Stomach smooth muscle (tissue), 2 donors: ENCODE measurements around the gene HSD17B11.
"Not testable (repeated sequence)": the region's sequence is repeated elsewhere in the genome, so short reads cannot be mapped to it uniquely, and the experiment has no call there.

Experiments used
- H3K27ac ChIP-seq: one replicate; pipeline ENCODE4 v1.7.0; 2013; ENCODE audit warnings: mild to moderate bottlenecking, low read length, inconsistent platforms
- H3K27me3 ChIP-seq, 2 donors: one replicate each; pipeline ENCODE4 v1.7.0; 2013; ENCODE audit warnings: low read length in 2 of 2; ENCODE audit not compliant: insufficient read depth in 2 of 2, control insufficient read depth in 1 of 2
- H3K36me3 ChIP-seq, 2 donors: one replicate each; pipeline ENCODE4 v1.7.0; 2013; ENCODE audit warnings: low read length in 2 of 2; ENCODE audit not compliant: control insufficient read depth in 2 of 2, insufficient read depth in 2 of 2
- H3K4me1 ChIP-seq: one replicate; pipeline ENCODE4 v1.7.0; 2013; ENCODE audit warnings: low read length; ENCODE audit not compliant: control insufficient read depth, insufficient read depth
- H3K4me3 ChIP-seq, 2 donors: one replicate each; pipeline ENCODE4 v1.7.0; 2013; ENCODE audit warnings: low read length in 2 of 2
- H3K9ac ChIP-seq, 2 donors: one replicate each; pipeline ENCODE4 v1.7.0; 2013; ENCODE audit warnings: low read length in 2 of 2, mild to moderate bottlenecking in 1 of 2
- H3K9me3 ChIP-seq, 2 donors: one replicate each; pipeline ENCODE4 v1.7.0; 2013; ENCODE audit warnings: low read length in 2 of 2; ENCODE audit not compliant: control insufficient read depth in 2 of 2
- donor health status: healthy.
- donor health status: Pancreatic carcinoma.

HSD17B11 gene, protein sequence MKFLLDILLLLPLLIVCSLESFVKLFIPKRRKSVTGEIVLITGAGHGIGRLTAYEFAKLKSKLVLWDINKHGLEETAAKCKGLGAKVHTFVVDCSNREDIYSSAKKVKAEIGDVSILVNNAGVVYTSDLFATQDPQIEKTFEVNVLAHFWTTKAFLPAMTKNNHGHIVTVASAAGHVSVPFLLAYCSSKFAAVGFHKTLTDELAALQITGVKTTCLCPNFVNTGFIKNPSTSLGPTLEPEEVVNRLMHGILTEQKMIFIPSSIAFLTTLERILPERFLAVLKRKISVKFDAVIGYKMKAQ

DNA sequence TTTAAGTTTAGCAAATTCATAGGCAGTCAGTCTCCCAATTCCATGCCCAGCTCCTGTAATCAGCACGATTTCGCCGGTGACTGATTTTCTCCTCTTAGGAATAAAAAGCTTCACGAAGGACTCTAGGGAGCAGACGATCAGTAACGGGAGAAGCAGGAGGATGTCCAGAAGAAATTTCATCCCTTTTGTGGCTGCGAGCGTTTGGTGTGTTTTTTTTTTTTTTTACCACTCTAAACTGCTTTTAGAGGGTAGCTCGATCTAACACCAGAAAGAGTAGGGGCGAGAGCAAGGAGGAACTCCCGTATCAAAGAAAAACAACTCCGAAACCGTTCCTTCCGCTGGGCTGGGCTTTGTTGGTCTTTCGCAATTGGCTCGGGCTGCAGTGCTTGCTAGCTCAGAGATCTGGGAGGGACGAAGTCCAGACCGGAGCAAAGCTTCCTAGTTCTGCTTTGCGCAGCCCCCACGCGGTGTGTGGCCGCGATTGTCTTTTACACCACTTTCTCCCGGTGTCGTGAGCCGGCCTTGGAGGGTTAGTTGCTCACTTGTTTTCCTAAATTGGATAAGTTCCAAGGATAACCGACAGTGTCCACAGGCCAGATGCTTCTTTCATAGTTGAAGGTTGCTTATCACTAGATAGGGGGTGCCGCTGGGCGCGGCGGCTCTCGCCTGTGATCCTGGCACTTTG is at the start of gene HSD17B11:
Gene HSD17B11 (minus strand): TSS at position 298 of the 685 bp plus-strand sequence. CDS start 118 bp downstream, at position 180.
- peaks cover 3% of the 10 kb centered on the region in 2 donors for H3K9me3 ChIP-seq
- H3K27ac ChIP-seq, result peak within 1 kb of the TSS; percentile 94
- no peaks in the 10 kb centered on the region for H3K4me1 ChIP-seq
- peak within 1 kb of the TSS; percentile 95 for H3K9ac ChIP-seq
- H3K36me3 ChIP-seq, result no peaks in the 10 kb centered on the region
- no peaks in the 10 kb centered on the region for H3K27me3 ChIP-seq
- peak within 1 kb of the TSS; percentile 91 to 92 for H3K4me3 ChIP-seq

DNA sequence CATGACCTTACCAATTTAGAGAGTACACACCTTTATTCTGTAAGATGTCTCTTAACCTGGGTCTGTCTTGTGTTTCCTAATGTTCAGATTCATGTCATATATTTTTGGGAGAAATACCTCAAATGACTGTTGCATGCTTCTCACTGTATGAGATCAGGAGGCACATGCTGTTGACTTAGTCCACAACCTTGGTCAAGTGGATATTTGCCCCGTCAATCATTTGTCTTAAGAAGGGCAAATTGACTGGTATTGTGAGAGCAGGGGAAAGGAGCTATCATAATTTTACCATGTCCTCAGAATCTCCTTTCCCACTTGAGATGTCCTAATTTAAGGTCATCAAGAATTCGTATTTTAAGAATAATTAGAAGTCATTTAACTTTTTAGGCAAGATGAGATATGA is 42.4 kb upstream of the HSD17B11 start:
- Histone ChIP-seq H3K27me3 (no peaks in the 10 kb centered on the region), H3K4me3 (no peak overlapping the region), H3K9me3 (no peaks in the 10 kb centered on the region)

DNA sequence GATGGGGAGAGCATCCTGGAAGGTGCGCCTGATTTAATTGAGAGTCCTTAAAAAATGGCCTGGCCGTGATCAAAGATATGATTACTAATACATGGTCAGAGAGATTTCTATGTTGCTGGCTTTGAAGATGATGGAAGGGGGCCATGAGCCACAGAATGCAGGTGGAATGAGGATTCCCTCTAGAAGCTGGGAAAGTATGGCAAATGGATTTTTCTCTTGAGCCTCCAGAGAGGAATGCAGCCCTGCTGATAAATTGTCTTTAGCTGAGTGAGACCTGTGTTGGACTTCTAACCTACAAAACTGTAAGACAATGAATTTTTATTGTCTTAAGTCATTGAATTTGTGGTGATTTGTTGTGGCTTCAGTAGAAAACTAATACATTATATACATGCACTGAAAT is 39.0 kb upstream of the HSD17B11 start:
- H3K27ac ChIP-seq, result no peak overlapping the region
- no peak overlapping the region for H3K9ac ChIP-seq
- H3K27me3 ChIP-seq, result no peaks in the 10 kb centered on the region
- no peaks in the 10 kb centered on the region for H3K36me3 ChIP-seq
- H3K4me1 ChIP-seq, result peaks cover 1% of the 10 kb centered on the region
- H3K9me3 ChIP-seq, result no peaks in the 10 kb centered on the region
- H3K4me3 ChIP-seq, result no peak overlapping the region

More for the DNA sequence above, 42.4 kb upstream of the HSD17B11 start:
- peaks cover 6 to 13% of the 10 kb centered on the region in 2 donors for H3K36me3 ChIP-seq
- no peaks in the 10 kb centered on the region for H3K4me1 ChIP-seq
- no peak overlapping the region for H3K27ac ChIP-seq
- no peak overlapping the region for H3K9ac ChIP-seq

DNA sequence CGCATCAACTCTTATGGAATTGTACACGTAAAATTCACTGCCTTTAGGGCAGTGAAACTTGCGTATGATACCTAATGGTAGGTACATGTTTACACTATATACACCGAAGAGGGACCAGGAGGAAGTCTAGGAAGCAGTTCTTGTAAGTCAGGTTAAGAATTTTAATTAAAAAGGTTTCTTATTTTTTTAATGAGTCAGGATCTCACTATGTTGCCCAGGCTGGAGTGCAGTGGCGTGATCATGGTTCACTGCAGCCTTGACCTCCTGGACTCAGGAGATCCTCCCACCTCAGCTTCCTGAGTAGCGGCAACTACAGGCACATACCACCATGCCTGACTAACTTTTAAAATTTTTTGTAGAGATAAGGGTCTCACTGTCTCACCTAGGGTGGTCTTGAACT is 38.0 kb upstream of the HSD17B11 start:
- no peak overlapping the region for H3K4me3 ChIP-seq
- H3K9me3 ChIP-seq, result no peaks in the 10 kb centered on the region
- H3K27ac ChIP-seq, result no peak overlapping the region
- H3K36me3 ChIP-seq, result no peaks in the 10 kb centered on the region
- H3K4me1 ChIP-seq, result peaks cover 3% of the 10 kb centered on the region
- no peaks in the 10 kb centered on the region for H3K27me3 ChIP-seq
- no peak overlapping the region for H3K9ac ChIP-seq

DNA sequence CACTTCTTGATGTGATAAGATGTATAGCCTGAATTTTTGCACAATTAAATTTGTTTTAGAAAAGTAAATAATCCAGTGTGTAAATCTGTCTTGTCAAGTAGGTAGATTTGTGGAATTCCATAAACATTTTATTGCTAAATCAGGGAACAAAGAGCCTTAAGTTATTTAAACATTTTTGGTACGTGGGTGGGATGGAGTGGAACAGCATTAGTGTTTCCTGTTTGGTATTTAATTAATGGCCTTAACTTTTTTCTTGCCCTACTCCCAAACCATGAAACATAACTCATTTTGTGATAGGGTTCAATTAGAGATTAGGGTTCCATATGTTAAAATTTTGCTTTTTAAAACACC is 36.5 kb upstream of the HSD17B11 start:
- Histone ChIP-seq H3K27me3 (no peaks in the 10 kb centered on the region), H3K27ac (no peak overlapping the region), H3K4me1 (peaks cover 3% of the 10 kb centered on the region)

DNA sequence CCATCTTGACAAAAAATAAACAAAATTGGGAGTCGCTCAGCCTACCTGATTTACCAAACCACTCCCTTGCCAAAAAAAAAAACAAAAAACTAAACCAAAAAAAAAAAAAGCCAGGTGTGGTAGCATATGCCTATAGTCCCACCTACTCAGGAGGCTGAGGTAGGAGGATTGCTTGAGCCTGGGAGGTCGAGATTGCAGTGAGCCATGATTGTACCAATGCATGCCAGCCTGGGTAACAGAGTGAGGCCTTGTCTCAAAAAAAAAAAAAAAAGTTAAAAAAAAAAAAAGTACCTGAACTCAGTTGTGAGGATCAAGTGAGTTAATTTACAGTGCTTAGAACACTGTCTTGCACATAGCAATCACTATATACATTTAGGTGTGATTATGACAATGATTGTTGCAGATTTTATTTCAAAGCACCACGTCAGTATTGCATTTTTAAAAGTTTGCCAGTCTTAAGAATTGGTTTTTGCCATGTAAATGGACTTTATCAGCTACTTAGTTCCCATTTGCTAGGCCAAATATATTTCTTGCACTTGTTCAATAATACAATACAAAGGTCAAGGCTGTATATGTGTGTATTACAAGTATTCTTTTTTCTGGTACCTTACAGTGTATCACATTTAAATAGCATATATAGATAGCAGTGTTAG is 36.0 kb upstream of the HSD17B11 start:
- Histone ChIP-seq H3K27ac (no peak overlapping the region), H3K4me1 (peaks cover 3% of the 10 kb centered on the region), H3K4me3 (no peak overlapping the region), H3K27me3 (no peaks in the 10 kb centered on the region), H3K9me3 (no peaks in the 10 kb centered on the region), H3K36me3 (no peaks in the 10 kb centered on the region), H3K9ac (no peak overlapping the region)

More for the DNA sequence above, 36.5 kb upstream of the HSD17B11 start:
- no peak overlapping the region for H3K4me3 ChIP-seq
- no peak overlapping the region for H3K9ac ChIP-seq
- no peaks in the 10 kb centered on the region for H3K36me3 ChIP-seq
- no peaks in the 10 kb centered on the region for H3K9me3 ChIP-seq

DNA sequence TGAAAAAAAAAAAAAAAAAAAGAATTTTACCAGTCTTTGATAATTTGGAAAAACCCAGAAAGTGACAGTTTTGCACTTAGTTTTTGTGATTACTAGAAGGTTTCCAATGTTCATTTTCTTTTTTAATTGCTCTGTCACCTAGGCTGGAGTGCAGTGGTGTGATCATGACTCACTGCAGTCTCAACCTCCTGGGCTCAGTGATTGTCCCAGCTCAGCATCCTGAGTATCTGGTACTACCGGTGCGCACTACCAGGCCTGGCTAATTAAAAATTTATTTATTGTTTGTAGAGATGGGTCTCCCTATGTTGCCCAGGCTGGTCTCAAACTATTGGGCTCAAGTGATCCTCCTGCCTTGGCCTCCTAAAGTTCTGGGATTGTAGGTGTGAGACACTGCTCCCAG is 34.7 kb upstream of the HSD17B11 start:
- no peaks in the 10 kb centered on the region for H3K27me3 ChIP-seq
- H3K4me1 ChIP-seq, result peaks cover 7% of the 10 kb centered on the region
- no peaks in the 10 kb centered on the region for H3K36me3 ChIP-seq
- H3K4me3 ChIP-seq, result no peak overlapping the region
- H3K9me3 ChIP-seq, result no peaks in the 10 kb centered on the region
- no peak overlapping the region for H3K27ac ChIP-seq
- no peak overlapping the region for H3K9ac ChIP-seq

DNA sequence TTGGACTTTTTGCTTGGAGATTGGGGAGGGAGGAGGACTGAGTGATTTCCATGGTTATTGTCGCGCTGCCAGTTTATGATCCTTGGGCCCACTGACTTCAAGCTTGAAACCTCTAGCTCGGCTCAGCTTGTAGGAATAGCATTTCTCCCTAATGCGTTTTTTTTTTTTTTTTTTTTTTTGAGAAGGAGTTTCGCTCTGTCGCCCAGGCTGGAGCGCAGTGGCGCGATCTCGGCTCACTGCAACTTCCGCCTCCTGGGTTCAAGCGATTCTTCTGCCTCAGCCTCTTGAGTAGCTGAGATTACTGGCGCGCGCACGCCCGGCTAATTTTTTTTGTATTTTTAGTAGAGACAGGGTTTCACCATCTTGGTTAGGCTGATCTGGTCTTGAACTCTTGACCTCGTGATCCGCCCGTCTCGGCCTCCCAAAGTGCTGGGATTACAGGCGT is 33.1 kb upstream of the HSD17B11 start:
- H3K9ac ChIP-seq, H3K9me3 ChIP-seq, H3K36me3 ChIP-seq, H3K4me1 ChIP-seq, H3K27me3 ChIP-seq, H3K27ac ChIP-seq: not testable (repeated sequence)
- peak overlapping the region; percentile 95 to 98 for H3K4me3 ChIP-seq

DNA sequence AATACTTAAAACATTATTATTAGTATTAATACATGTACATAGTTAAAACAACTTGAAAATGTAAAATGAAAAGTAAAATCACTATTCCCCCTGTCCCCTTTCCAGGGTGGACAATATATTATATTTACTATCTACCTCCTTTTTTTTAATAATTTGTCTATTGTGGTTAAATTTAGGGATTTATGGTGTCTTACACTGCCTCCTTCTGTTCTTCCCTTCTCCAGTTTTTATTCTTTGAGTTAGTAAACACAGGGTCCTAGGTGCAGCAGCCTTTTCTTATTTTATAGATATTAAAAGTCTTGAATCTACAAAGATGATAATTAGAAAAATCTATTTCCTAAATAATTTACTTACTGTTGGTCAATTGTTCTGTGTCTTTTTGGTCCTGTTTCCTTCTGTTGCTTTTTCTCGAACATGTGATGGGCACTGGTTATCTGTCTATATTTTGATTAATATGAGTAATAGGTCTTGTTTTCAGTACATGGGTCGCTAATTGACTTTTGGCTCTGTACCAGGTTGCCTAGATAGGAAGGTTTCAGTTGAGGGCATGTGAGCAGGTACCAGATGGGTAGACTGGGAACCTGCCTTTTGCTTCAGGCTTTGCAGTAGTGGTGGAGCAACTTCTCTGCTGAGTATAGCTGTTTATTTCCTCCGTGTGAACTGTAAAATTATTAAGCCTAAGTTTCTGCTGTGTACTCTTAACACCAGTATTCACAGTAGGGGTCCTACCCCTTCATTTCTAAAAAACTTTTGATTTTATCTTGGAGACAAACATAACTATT is 32.5 kb upstream of the HSD17B11 start:
- Histone ChIP-seq H3K9ac (peak overlapping the region; percentile 96 to 98), H3K4me1 (peaks cover 7% of the 10 kb centered on the region), H3K27me3 (no peaks in the 10 kb centered on the region), H3K4me3 (peak overlapping the region; percentile 95 to 98), H3K27ac (no peak overlapping the region), H3K36me3 (no peaks in the 10 kb centered on the region), H3K9me3 (no peaks in the 10 kb centered on the region)
